ENCODE measurements around the gene ULK4. TPM values are rescaled to one million over a fixed set of nuclear protein-coding genes. Genes with fewer than 3 reads are reported as not detected.

ULK4 gene
- total and polyA plus RNA-seq, 2 experiments from 2014 or later: 1.8 to 3.7 TPM

- Histone ChIP-seq H3K36me3 (no peaks in the 10 kb centered on the region), H3K27ac (no peak overlapping the region), H3K4me3 (no peak overlapping the region), H3K27me3 (no peaks in the 10 kb centered on the region), H3K9me3 (ENCODE audit: low read depth) (no peaks in the 10 kb centered on the region), H3K4me1 (ENCODE audit: low read depth) (no peaks in the 10 kb centered on the region)
- no peak for DNase-seq (ENCODE audit: low read depth in 1 of 2, low spot score in 1 of 2)
- TF ChIP-seq CTCF (IDR thresholded peaks at IDR 0.05; ENCODE audit: low read depth, low read length): no peak
These were observed 253.7 kb downstream of the ULK4 start for GRCh38 chr3:41708176-41708575.

GRCh38 chr3:41705893-41706292 lies 256.0 kb downstream of the ULK4 start:
- no peak for TF ChIP-seq CTCF (IDR thresholded peaks at IDR 0.05; ENCODE audit: low read depth, low read length)
- no peak for DNase-seq (ENCODE audit: low read depth in 1 of 2, low spot score in 1 of 2)
- H3K4me3 ChIP-seq: no peak overlapping the region

GRCh38 chr3:41701191-41701698 lies 260.7 kb downstream of the ULK4 start:
- H3K27me3 ChIP-seq: no peaks in the 10 kb centered on the region
- H3K4me3 ChIP-seq: no peak overlapping the region
- no peak for TF ChIP-seq CTCF (IDR thresholded peaks at IDR 0.05; ENCODE audit: low read depth, low read length)
- no peak for DNase-seq (ENCODE audit: low read depth in 1 of 2, low spot score in 1 of 2)
- H3K27ac ChIP-seq: no peak overlapping the region
- H3K4me1 ChIP-seq (ENCODE audit: low read depth): no peaks in the 10 kb centered on the region
- no peaks in the 10 kb centered on the region for H3K9me3 ChIP-seq (ENCODE audit: low read depth)
- H3K36me3 ChIP-seq: no peaks in the 10 kb centered on the region

More at GRCh38 chr3:41705893-41706292, 256.0 kb downstream of the ULK4 start:
- Histone ChIP-seq H3K4me1 (ENCODE audit: low read depth) (no peaks in the 10 kb centered on the region), H3K9me3 (ENCODE audit: low read depth) (no peaks in the 10 kb centered on the region), H3K36me3 (no peaks in the 10 kb centered on the region), H3K27me3 (no peaks in the 10 kb centered on the region), H3K27ac (no peak overlapping the region)

GRCh38 chr3:41700155-41700554 lies 261.7 kb downstream of the ULK4 start:
- no peak for TF ChIP-seq CTCF (IDR thresholded peaks at IDR 0.05; ENCODE audit: low read depth, low read length)
- DNase-seq (ENCODE audit: low read depth in 1 of 2, low spot score in 1 of 2): no peak

GRCh38 chr3:41698898-41699297 lies 263.0 kb downstream of the ULK4 start:
- TF ChIP-seq CTCF (IDR thresholded peaks at IDR 0.05; ENCODE audit: low read depth, low read length): no peak
- Histone ChIP-seq H3K4me3 (no peak overlapping the region), H3K27ac (no peak overlapping the region), H3K36me3 (no peaks in the 10 kb centered on the region), H3K27me3 (no peaks in the 10 kb centered on the region), H3K4me1 (ENCODE audit: low read depth) (no peaks in the 10 kb centered on the region), H3K9me3 (ENCODE audit: low read depth) (no peaks in the 10 kb centered on the region)
- no peak for DNase-seq (ENCODE audit: low read depth in 1 of 2, low spot score in 1 of 2)

More at GRCh38 chr3:41700155-41700554, 261.7 kb downstream of the ULK4 start:
- H3K4me3 ChIP-seq: no peak overlapping the region
- no peaks in the 10 kb centered on the region for H3K27me3 ChIP-seq
- H3K27ac ChIP-seq: no peak overlapping the region
- H3K36me3 ChIP-seq: no peaks in the 10 kb centered on the region
- H3K9me3 ChIP-seq (ENCODE audit: low read depth): no peaks in the 10 kb centered on the region
- H3K4me1 ChIP-seq (ENCODE audit: low read depth): no peaks in the 10 kb centered on the region

Data from cardiac muscle cell (in vitro differentiated cells and primary cell).